ENCODE data around the gene ELMOD3. TPM values are rescaled to one million over a fixed set of nuclear protein-coding genes. Genes with fewer than 3 reads are reported as not detected.

The ELMOD3 gene
- polyA plus RNA-seq, 1 donor from 2014 or later, result 39.7 TPM

DNA sequence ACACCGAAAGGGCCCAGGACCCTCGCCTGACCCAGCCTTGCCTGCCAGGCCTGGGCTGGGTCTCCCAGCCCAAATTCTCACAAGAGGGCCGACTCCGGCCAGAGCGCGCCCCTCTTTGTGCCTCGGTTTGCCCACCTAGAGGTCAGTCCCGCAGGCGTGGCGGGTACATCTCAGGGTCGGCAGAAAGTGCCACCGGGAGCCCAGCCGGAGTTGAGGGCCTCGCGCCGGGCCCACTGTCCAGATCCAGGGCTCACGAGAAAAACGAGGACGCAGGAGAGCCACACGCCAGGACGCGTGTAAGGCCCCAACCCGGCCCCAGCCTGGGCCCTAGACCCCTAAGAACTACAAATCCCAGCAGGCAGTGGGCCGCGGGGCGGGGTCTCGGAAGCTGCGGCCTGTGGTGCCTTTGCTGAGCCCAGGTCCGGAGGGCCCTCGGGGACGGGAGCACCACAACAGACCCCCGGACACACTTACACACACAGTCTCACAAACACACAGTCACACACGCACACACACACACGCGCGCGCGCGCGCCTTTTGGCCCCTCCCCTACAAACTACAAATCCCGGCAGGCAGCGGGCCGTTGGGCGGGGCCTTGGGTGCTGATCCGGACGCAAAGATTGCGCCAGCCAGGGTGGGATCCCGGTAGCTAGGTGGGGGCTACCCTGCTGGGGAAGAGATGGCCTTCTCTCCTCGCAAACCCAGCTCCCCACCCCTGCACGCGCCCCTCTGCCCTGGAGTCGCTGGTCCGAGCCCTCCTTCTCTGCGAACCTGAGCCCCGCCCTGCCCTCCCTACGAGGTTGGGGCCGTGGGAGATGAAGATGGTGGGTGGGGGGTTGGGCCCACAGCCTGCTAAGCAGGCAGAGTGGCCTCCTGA is 63.8 kb downstream of the ELMOD3 start, which contains the start of gene SH2D6:
Gene SH2D6 (plus strand): TSS at position 583 of the 877 bp plus-strand sequence. CDS start 10,752 bp downstream, outside the sequence.
- H3K27ac ChIP-seq (ENCODE audit: low read length), result peak within 1 kb of the TSS; percentile 78

DNA sequence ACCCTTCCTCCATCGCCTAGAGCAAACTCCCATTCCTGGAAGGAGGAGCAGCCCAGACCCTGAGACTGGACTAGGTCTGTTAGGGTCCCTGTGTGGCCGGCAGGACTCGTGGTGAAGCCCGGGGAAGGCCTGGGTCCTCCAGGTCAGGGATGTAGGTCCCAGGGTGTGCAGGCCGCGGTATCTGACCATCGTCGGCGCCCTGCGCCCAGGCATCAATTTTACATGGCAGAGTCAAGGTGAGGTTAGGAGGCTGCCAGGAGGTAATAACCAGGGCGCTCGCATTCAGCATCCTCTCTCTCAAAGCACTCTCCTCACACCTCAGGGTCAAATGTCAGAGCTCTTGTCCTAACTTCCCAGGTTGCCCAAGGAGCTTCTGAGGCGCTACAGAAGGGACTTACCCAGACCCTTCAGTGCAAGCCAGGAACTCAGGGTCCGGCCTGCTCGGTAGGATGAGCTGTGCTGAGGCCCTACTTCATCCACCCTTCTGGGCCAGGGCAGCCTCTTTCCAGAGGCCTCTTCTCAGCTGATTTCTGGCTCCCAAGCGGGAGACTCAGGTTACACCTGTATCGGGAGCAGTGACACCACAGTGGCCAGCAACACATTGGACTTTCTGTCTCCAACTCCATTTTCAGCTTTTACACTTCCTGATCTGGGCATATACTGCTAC is 64.6 kb downstream of the ELMOD3 start:
- peaks cover 2% of the 10 kb centered on the region for H3K27me3 ChIP-seq (ENCODE audit: insufficient read depth, low read depth, low read length)
- H3K79me2 ChIP-seq (replicated peaks; ENCODE audit: insufficient read depth, low read length), result no peaks in the 10 kb centered on the region
- H3F3A ChIP-seq (ENCODE audit: insufficient read depth, low read length, poor library complexity, severe bottlenecking), result no peaks in the 10 kb centered on the region
- no peaks in the 10 kb centered on the region for H3K9me3 ChIP-seq (ENCODE audit: low read length)
- H3K4me3 ChIP-seq (ENCODE audit: low read length), result peak overlapping the region; percentile 76
- no peaks in the 10 kb centered on the region for H4K20me1 ChIP-seq (ENCODE audit: insufficient read depth)
- H3K9me2 ChIP-seq (ENCODE audit: insufficient read depth, low read length), result no peaks in the 10 kb centered on the region
- peak overlapping the region; percentile 78 for H3K27ac ChIP-seq (ENCODE audit: low read length)
- peak overlapping the region; percentile 89 for H2AFZ ChIP-seq (ENCODE audit: low read depth, low read length)
- no peaks in the 10 kb centered on the region for H3K36me3 ChIP-seq (ENCODE audit: insufficient read depth, low read length)
- peak overlapping the region; percentile 91 for H3K4me2 ChIP-seq (ENCODE audit: low read length)
- H3K9ac ChIP-seq (ENCODE audit: low read length), result peak overlapping the region; percentile 85
- TF ChIP-seq EZH2 (IDR thresholded peaks at IDR 0.05; ENCODE audit: borderline replicate concordance, insufficient read depth, low read length, poor library complexity, severe bottlenecking) (no peak), TAF1 (IDR thresholded peaks at IDR 0.05; ENCODE audit: low read depth) (no peak), SMC3 (conservative IDR thresholded peaks at IDR 0.05; ENCODE audit: poor library complexity) (no peak), RAD21 (conservative IDR thresholded peaks at IDR 0.05) (no peak)
- TF ChIP-seq, protein P1, sequence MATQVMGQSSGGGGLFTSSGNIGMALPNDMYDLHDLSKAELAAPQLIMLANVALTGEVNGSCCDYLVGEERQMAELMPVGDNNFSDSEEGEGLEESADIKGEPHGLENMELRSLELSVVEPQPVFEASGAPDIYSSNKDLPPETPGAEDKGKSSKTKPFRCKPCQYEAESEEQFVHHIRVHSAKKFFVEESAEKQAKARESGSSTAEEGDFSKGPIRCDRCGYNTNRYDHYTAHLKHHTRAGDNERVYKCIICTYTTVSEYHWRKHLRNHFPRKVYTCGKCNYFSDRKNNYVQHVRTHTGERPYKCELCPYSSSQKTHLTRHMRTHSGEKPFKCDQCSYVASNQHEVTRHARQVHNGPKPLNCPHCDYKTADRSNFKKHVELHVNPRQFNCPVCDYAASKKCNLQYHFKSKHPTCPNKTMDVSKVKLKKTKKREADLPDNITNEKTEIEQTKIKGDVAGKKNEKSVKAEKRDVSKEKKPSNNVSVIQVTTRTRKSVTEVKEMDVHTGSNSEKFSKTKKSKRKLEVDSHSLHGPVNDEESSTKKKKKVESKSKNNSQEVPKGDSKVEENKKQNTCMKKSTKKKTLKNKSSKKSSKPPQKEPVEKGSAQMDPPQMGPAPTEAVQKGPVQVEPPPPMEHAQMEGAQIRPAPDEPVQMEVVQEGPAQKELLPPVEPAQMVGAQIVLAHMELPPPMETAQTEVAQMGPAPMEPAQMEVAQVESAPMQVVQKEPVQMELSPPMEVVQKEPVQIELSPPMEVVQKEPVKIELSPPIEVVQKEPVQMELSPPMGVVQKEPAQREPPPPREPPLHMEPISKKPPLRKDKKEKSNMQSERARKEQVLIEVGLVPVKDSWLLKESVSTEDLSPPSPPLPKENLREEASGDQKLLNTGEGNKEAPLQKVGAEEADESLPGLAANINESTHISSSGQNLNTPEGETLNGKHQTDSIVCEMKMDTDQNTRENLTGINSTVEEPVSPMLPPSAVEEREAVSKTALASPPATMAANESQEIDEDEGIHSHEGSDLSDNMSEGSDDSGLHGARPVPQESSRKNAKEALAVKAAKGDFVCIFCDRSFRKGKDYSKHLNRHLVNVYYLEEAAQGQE (IDR thresholded peaks at IDR 0.05; ENCODE audit: borderline replicate concordance), result no peak
- TF ChIP-seq, protein P2, sequence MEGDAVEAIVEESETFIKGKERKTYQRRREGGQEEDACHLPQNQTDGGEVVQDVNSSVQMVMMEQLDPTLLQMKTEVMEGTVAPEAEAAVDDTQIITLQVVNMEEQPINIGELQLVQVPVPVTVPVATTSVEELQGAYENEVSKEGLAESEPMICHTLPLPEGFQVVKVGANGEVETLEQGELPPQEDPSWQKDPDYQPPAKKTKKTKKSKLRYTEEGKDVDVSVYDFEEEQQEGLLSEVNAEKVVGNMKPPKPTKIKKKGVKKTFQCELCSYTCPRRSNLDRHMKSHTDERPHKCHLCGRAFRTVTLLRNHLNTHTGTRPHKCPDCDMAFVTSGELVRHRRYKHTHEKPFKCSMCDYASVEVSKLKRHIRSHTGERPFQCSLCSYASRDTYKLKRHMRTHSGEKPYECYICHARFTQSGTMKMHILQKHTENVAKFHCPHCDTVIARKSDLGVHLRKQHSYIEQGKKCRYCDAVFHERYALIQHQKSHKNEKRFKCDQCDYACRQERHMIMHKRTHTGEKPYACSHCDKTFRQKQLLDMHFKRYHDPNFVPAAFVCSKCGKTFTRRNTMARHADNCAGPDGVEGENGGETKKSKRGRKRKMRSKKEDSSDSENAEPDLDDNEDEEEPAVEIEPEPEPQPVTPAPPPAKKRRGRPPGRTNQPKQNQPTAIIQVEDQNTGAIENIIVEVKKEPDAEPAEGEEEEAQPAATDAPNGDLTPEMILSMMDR (IDR thresholded peaks at IDR 0.05; ENCODE audit: poor library complexity, severe bottlenecking), result no peak

More for the DNA sequence above, 63.8 kb downstream of the ELMOD3 start, which contains the start of gene SH2D6:
- peak within 1 kb of the TSS; percentile 91 for H3K4me2 ChIP-seq (ENCODE audit: low read length)
- peak within 1 kb of the TSS; percentile 76 for H3K4me3 ChIP-seq (ENCODE audit: low read length)
- H4K20me1 ChIP-seq (ENCODE audit: insufficient read depth), result no peaks in the 10 kb centered on the region
- H3K27me3 ChIP-seq (ENCODE audit: insufficient read depth, low read depth, low read length), result peaks cover 9% of the 10 kb centered on the region
- H3K79me2 ChIP-seq (replicated peaks; ENCODE audit: insufficient read depth, low read length), result no peaks in the 10 kb centered on the region
- peak within 1 kb of the TSS; percentile 89 for H2AFZ ChIP-seq (ENCODE audit: low read depth, low read length)
- no peaks in the 10 kb centered on the region for H3K9me2 ChIP-seq (ENCODE audit: insufficient read depth, low read length)
- peak within 1 kb of the TSS; percentile 85 for H3K9ac ChIP-seq (ENCODE audit: low read length)
- TF ChIP-seq, protein P2 (IDR thresholded peaks at IDR 0.05; ENCODE audit: poor library complexity, severe bottlenecking), result no peak
- TF ChIP-seq POLR2AphosphoS5 (IDR thresholded peaks at IDR 0.05) (peak; percentile 87), SMC3 (conservative IDR thresholded peaks at IDR 0.05; ENCODE audit: poor library complexity) (no peak), RAD21 (conservative IDR thresholded peaks at IDR 0.05) (peak; percentile 29), MXI1 (conservative IDR thresholded peaks at IDR 0.05; ENCODE audit: poor library complexity, severe bottlenecking) (peak; percentile 54), EZH2 (IDR thresholded peaks at IDR 0.05; ENCODE audit: borderline replicate concordance, insufficient read depth, low read length, poor library complexity, severe bottlenecking) (no peak), EP300 (conservative IDR thresholded peaks at IDR 0.05; ENCODE audit: poor library complexity, severe bottlenecking) (no peak), TAF1 (IDR thresholded peaks at IDR 0.05; ENCODE audit: low read depth) (no peak)
- TF ChIP-seq, protein P1 (IDR thresholded peaks at IDR 0.05; ENCODE audit: borderline replicate concordance), result peak; percentile 5
- H3K9me3 ChIP-seq (ENCODE audit: low read length), result no peaks in the 10 kb centered on the region
- no peaks in the 10 kb centered on the region for H3F3A ChIP-seq (ENCODE audit: insufficient read depth, low read length, poor library complexity, severe bottlenecking)
- H3K36me3 ChIP-seq (ENCODE audit: insufficient read depth, low read length), result no peaks in the 10 kb centered on the region

Measured in neural cell (in vitro differentiated cells).